Spleen (tissue), 7 donors: ENCODE data around the gene RNF150.

Experiments used
- CTCF ChIP-seq, 11 experiments: fragments of 200-600 bp in 7 of 11; fragments of 450-650 bp in 4 of 11; sonication (generic) in 4 of 11; IDR thresholded peaks in 8 of 11; conservative IDR thresholded peaks in 3 of 11; 1 replicate in 7 of 11; 2 replicates in 4 of 11; pipeline versions ENCODE4 v1.4.0 to v1.8.0; 2016 to 2021; ENCODE audit warnings: antibody characterized with exemption in 11 of 11, inconsistent platforms in 4 of 11, mild to moderate bottlenecking in 1 of 11
- POLR2A ChIP-seq, 3 donors: fragments of 450-650 bp; IDR thresholded peaks; one replicate each; pipeline ENCODE4 v1.5.1; 2017; ENCODE audit warnings: antibody characterized with exemption in 3 of 3, mild to moderate bottlenecking in 1 of 3
- donor health status: DM: no; HTN: no; CAD: no; lungs with moderate emphysema.
- donor health status: DM: no; HTN: no; CAD: no.
- donor health status: DM: no; HTN: no; CAD: no.

GRCh38 chr4:140834839-140835495, 298.3 kb downstream of the RNF150 start:
- TF ChIP-seq POLR2A (IDR thresholded peaks at IDR 0.05) (no peak), CTCF (IDR thresholded peaks at IDR 0.05 in 8 of 11, conservative IDR thresholded peaks at IDR 0.05 in 3 of 11) (no peak)
